NCI-H82 treated with DMSO at 0.1 percent for 48 hours (cell line): ENCODE results near the gene ADAM11.
A peak's percentile ranks its signal among the peaks of the same experiment; 100 is the strongest.

Experiments
- DNase-seq: peaks from one replicate; lab custom pipeline; 2025; ENCODE audit not compliant: unreplicated experiment; lab: John Stamatoyannopoulos, UW

The ADAM11 gene

DNA sequence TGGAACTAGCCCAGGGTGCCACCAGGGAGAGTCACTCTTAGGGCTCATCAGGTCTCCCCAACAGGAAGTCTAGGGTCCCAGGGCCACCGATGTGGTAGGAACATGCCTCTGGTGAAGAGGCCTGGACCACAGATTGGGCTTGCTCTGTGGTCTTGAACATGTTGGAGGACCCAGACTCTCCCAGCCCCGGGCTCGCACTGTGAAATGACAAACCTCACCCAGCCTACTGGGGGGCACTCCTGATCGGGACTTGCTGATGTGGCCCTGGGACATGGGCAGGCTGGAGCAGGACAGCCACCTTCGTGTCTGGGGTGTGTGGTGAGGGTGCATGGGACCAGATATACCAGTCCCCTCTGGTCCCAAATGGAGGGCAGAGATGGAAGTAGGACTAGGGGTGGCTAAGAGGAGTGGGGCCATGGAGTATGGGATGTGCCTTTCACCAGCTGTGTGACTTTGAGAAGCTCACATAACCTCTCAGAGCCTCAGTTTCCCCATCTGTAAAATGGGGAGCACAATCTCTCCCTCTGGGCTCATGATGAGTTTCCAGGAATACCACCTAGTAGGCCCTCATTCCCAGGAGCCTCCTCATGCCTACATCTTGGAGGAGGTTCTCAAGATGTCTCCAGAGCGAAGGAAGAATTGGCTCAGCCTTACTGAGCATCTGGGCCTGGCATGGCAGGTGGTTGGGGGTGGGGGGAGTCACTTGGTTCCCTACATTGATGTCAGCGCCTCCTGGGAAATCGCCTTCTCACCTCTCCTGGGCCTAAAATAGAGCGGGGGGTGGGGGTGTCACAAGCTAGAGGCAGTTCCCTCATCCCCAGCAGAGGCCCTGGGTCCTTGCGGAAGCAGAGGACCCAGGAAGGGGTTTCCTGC is 1.5 kb upstream of the ADAM11 start:
- no peak for DNase-seq

DNA sequence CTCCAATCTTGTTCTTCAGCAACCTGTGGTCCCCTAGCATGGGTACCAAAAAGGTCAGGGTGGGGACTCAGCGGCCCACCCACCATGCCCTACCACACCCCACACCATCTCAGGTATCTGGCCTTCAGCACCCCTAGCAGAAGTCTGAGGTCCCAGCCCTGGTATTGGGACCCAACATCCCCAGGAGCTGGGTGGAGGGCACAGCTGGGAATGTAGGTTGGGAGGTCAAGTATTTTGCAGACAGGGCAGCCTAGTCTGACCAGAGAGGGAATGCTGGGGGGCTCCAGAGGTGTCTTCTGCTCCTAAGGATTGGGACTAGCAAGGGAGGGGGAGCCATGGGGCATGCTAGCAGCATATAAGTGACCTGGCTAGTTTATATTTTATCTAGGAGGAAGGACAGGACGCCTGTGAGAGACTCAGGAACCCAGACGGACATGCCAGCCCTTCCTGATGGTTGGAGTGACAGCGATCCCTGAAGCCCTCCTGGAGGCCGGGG is 822 bp upstream of the ADAM11 start:
- no peak for DNase-seq

DNA sequence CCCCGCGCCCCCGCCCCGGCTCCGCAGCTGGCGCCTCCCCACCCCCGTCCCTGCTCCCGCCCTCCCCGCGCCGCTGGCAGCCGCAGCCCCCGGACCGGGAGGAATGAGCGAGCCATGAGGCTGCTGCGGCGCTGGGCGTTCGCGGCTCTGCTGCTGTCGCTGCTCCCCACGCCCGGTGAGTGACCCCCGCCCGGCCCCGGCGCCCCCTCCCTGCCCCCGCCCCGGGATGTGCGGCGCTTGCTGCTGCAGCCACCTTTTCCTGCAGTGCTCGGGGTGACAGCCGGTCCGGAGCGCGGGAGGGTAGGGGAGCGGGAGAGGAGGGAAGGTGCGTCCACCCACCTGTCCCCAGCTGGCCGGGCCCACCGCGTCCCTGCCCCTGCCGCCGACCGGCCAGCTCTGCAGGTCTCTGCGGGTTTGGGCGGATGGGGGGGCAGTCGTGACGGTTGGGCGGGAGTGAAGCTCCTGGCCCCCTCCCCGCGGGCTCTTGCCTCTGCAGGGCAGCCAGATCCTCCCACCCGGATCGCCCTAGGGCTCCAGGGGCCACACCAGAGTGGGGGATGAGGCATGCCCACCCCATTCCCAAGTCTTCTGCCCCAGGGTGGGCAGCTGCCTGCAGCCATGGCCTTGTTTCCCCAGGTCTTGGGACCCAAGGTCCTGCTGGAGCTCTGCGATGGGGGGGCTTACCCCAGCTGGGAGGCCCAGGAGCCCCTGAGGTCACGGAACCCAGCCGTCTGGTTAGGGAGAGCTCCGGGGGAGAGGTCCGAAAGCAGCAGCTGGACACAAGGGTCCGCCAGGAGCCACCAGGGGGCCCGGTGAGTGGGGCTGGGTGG is 513 bp downstream of the ADAM11 start:
- no peak for DNase-seq

DNA sequence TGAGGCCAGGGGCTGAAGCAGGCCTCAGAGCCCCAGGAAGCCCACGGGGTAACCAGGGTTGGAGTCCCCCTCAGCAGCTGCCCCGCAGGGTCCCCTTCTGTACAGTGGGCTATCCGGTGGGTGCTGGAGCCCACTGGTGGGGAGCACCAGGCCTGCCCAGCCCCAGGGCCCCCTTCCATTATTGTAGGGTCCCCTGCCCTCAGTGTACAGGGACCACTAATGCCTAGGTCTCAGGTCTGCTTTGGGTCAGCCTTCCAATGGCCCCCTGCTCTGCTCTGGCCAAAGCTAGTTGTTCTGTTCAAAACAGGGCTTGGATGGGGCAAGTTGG is 1.1 kb downstream of the ADAM11 start:
- DNase-seq, result no peak

DNA sequence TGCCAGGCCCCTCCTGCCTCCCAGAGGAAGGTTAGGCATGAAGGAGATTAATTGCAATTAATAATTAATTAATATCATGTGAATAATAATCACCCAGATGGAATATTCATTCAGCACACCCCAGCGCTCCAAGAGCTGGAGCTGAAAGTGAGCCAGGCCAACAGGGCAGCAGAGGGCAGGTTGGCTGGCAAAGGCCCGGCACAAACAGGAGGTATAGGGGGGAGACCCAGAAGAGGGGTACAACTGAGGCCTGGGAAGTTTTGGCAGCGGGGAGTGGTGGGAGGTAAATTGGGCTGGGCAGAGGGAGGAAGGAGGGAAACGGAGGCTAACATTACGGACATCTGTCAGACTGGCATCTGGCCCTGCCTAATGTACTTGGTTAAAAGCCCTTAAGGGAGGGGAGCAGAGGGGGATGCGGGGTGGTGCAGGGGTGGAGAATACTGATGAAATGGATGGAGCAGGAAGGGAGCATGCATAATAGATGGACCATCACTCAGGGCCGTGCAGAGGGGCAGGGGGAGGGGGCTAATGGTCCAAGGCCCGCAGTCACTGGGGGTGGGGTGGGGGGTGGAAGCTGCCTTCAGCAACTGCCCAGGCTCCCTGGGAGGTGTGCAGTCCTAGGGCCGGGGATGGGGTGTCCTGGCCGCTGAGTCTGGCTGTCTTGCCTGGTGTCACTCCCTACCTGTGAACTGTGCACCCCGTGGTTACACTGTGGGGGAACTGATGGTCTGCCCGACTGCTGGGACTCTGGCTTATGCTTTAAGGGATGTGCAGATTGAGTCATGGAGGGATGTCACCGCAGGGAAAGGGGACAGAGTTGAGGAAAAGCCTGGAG is 1.9 kb downstream of the ADAM11 start:
- DNase-seq, result peak; percentile 21

DNA sequence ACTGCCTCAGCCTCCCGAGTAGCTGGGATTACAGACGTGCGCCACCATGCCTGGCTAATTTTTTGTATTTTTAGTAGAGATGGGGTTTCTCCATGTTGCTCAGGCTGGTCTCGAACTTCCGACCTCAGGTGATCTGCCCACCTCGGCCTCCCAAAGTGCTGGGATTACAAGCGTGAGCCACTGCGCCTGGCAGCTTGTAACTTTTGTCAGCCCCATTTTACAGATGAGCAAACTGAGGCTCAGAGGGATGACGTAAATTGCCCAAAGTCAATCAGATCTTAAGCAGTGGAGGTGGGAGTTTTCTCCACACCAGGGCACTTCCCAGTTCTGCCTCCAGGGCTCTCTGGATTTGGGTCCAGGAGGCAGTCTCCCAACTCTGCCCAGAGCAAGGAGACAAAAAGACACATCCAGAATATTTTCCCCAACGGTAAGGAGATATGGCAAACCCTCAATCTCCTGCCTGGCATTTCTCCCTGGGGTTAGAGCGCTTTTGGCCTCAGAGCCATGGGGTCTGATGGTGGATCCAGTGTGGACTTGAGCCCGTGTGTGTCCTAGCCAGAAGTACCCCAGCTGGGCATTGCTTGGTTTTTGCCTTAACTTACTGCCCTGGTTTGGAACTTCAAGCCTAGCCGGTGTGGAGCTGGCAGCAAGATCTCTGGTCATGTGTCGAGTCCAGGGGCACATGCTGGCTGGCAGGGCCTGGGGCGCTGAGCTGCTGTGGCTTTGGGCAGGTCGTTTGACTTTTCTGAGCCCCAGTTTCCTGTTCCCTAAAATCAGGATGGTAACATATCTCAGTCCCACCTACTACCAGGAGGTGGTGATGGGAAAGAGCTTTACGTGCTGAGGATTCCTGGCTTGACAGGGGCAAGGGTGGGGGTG is 3.4 kb downstream of the ADAM11 start:
- DNase-seq, result no peak

DNA sequence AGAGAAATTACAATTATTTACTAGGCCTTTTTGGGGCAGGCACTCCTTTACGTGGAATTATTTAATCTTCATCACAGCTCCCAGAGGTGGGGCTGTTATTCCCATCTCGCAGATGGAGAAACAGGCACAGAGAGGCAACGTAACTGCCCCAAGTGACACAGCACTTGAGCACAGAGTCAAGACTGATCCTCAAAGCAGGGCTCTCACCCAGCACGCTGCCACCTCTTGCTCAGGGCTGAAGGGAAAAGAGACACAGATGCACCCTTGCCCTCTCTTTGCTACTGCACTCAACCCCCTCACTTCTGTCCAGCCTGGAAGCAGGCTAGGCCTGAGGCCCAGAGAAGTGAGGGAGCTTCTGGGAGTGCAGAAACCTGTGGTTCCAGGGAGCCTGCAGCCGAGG is 4.4 kb downstream of the ADAM11 start:
- DNase-seq, result no peak

DNA sequence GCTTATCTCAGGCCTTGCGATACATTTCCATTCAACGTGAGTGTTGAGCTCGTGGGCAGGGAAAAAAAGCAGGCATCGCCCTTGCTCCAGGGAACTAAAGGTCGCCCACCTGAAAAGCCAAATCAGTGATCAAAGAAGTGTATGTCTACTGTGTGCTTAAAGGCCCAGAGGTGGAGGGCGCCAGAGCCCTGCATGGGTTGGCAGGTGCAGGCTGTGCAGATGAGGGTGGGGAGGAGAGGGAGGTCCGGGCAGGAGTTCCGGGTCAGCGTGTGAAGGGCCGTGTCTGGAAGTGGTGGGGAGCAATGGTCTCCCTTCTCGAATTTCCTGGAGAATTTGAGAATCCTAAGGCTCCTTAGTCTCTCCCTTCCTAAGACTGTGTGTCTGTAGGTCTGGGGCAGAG is 7.2 kb downstream of the ADAM11 start:
- no peak for DNase-seq

DNA sequence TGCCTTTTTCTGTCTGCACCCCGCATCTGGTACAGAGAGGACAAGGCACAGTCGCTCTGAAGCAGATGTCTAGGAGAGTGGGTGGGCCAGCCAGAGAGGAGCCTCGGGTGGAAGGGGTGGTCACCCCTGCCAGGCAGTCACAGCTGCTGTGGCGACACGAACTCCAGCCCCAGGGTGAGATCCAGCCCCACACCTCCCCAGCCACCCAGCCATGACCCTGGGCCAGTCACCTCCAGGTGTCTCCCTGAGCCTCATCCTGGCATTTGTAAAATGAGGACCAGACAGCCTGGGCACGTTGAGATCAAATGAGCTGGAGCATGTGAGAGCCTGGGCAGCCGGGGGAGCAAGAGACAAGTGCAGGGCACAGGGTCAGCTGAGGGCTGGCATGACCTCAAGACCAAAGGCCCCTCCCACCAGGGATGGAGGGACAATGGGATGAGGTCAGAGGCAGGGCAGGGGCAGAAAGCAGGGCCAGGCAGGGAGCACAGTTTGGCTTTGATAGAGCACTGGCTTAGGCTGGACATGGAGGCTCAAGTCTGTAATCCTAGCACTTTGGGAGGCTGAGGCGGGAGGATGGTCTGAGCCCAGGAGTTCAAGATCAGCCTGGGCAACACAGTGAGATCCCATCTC is 7.7 kb downstream of the ADAM11 start:
- DNase-seq, result no peak

DNA sequence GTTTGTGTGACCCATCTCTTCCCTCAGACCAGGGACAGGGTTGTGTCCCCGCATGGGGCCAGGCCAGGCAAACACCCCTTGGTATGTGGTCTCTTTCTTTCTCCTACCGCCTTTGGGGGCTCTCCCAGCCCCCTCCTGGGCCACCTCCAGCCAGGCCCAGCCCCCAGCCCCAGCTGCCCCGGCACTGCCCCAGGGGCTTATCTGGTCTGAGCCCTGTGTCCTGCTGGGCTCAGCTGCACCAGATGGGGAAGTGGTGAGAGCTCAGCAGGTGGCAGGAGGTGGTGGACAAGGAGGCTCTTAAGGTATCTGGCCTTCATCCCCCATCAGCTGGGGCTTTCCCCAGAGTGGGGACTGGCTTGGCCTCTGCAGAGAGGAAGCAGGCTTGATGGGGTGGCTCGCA is 8.7 kb downstream of the ADAM11 start:
- no peak for DNase-seq

DNA sequence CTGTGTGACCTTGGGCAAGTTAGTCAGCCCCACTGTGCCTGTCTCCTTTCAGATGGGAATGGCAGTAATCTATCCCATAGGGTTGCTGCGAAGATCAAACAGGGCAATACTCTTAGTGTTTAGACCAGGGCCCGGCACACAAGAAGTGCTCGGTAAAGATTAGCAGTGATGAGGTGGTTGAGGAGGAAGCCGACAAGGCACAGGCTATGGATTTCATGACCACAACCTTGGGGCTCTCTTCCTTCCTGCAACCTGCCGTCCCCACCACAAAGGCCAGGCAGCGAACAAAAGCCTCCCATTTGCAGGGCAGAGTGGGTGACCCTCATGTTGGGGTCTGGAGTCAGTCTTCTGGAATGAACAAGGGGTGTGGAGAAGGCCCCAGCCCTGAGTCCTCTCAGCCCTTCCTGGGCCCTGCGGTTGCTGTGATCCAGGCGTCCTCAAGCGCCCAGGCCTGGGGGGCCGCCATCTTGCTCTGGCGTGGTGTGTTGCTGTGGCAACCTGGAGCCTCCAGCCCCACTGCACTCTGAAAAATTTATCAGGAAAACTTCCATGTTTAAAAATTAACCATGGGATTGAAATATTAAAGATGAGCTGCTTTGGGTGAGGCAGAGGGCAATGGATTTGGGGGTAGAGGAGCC is 9.8 kb downstream of the ADAM11 start:
- no peak for DNase-seq

DNA sequence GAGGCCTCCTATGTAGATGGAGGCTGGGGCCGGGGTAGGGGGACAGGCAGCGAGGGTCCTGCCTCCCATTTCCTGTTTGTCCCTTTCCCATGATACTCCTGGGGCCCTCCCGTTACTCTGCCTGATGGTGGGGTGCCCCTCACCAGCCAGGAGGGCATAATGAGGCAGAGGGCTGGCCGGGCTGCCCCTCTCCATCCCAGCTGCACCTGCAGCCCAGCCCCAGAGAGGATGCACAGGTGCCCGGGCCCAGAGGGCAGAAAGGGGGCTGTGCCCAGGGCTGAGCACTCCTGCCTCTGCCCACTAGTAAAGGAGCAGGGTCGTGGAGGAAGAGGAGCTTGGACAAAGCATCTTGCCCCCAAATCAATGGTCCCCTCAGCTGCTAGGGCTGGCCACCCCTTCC is 10.4 kb downstream of the ADAM11 start:
- DNase-seq, result no peak

DNA sequence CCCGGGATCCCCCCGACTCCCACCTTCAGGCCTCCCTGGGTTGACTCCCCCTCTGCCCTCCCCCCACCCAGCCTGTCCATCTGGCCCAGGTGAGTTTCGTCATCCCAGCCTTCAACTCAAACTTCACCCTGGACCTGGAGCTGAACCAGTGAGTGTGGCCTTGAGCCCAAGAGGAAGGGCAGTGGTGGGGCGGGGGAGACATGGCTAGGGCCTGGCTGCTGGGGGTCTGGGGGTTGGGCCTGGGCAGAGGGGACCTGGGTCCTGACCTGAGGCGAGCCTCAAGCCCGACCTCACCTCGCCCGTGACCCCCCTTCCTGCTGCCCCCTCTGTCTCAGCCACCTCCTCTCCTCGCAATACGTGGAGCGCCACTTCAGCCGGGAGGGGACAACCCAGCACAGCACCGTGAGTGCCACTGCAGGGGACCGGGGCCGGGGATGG is 10.9 kb downstream of the ADAM11 start:
- DNase-seq, result no peak

DNA sequence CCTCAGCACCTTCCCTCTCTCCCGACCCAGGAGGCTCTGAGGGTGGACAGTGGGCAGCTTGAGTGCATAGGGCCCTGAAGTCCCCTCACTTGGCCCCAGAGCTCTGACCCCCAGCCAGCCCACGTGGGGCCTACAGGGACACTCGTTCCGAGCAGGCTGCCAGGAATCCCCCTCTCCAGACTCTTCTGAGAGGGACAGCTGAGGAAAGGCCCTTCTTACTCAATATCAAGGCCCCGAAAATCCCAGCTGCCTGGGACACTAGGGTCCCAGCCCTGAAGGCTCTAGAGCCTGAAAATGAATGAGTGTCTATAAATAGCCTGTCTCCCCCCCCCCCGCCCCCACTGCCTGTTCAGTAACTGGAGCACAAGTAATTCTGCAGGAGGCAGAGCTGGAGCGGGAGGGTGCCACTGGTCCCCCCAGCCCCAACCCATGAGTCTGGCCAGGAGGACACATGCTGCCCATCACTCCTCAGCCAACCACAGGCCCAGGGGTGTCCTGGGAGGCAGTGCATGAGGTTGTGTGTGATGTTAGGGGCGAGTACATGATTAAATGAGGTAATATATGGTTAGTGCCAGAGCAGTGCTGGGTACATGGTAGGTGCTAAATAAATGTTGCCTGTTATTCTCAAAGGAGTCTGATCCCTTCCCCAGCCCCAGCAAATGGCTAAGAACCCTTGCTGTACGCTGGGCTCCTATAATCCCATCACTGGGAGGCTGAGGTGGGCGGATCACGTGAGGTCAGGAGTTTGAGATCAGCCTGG is 11.6 kb downstream of the ADAM11 start:
- DNase-seq, result peak; percentile 8

DNA sequence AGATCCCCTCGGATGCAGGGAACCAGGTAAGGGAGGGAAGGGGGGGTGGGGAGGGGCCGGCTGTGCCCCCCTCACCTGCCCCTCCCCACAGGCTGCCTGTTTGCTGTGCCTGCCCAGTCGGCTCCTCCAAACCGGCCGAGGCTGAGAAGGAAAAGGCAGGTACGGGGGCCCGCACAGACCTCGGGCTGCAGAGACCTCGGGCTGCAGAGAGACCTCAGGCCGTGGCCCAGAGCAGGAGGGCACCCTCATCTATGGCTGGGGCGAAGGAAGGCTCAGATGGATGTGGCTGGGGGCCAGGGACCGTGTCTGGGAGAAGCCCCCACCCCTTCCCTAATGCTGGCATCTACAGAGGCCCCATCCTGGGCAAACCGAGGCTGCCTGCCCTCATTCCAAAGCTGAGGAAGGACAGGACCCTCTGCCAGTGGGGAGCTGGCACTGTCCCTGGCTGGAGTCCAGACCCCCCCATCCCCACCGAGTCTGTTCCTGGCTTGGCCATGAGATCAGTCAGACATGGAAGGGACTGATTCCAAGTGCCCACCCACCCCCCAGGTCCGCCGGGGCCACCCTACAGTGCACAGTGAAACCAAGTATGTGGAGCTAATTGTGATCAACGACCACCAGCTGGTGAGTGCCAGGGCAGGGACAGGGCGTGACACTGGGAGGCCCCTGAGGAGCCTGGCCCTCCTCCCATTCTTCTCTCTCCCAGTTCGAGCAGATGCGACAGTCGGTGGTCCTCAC is 13.7 kb downstream of the ADAM11 start:
- DNase-seq, result no peak

DNA sequence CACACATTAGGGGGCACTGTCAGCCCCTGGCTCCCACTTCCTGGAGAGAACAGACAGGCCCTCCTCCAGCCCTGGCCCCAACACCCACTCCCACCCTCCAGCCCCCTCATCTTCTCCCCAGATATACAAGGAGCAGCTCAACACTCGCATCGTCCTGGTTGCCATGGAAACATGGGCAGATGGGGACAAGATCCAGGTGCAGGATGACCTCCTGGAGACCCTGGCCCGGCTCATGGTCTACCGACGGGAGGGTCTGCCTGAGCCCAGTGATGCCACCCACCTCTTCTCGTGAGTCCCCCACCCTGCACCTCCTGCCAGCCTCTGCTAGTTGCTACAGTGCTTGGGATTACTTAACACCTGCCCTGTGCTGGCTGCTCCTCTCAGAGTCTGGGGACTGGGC is 14.4 kb downstream of the ADAM11 start:
- no peak for DNase-seq

DNA sequence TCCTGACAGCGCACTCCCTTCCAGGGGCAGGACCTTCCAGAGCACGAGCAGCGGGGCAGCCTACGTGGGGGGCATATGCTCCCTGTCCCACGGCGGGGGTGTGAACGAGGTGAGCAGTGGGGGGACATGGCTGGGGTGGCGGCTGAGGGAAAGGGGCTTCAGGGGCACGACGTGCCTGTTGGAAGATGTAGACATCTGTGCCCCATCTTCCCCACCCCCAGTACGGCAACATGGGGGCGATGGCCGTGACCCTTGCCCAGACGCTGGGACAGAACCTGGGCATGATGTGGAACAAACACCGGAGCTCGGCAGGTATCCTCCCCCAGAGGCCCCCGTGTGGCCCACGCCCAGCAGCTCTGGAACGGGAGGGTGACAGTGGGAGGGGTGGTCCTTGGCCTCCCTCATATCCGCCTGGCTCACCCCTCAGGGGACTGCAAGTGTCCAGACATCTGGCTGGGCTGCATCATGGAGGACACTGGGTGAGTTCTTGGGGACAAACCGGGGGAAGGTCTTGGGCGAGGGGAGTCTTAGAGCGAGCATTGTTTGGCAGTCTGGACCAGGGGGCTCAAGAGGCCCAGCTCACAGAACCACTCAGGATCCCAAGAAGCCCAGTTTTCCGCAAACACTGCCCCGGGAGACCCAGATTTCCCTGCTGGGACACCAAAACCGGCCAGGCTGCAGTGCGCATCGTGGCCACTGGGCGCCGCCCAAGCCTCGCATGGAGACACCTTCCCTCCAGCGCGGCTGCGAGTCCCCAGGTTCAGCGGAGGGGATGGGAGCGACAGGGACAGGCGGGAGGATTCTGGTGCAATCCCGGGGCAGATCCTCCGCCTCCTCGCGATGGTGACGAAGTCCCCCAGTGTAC is 15.7 kb downstream of the ADAM11 start:
- peak; percentile 40 for DNase-seq
